GM21717 (cell line): ENCODE measurements around the gene ANXA3.
"Not testable (repeated sequence)": the region's sequence is repeated elsewhere in the genome, so short reads cannot be mapped to it uniquely, and the experiment has no call there.

Experiments
- ATAC-seq: cut with Tn5 transposase; IDR thresholded peaks from one replicate; pipeline ENCODE4 v1.9.1; 2021; ENCODE audit warnings: mild to moderate bottlenecking, moderate library complexity; ENCODE audit not compliant: unreplicated experiment

ANXA3 gene

DNA sequence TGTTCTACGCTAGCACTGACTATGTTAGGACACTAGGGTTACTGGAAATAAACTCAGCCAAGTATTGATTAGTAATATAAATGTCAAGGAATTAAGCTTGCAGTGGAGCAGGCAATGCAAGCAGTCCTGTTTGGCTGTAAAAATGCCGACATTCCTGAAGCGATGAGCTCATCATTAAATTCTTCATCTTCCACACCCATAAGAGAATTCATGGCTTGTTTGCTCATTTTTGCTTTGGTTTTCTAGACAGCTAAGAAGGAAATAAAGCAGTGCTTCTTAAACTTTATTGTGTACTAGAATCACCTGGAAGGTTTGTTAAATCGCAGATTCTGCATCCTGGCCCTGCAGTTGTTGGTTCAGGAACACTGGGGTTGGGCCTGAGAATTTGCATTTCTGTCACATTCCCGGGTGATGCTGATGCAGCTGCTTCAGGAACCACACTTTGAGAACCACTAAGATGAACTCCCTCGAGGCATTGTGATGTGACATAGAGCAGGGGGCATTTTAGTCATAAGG, 17.8 kb downstream of the ANXA3 start:
- ATAC-seq, result no peak

DNA sequence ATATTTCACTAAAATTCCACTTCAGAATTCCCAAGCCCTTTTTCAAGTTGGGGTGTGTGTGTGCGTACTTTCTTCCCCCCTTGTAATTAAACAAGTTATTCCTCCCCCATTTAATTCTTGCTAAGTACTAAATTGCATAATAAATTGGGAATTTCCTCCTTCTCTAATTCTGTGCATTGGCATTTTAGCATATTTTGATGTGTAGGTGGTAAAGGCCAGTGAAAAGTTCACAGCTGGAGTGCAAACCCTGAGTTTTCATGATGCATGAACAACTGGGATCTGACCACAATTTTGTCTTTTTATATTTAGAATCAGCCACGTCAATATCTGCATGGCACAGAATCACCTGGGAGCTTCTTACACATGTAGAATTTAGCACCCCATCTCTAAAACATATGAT, 18.5 kb downstream of the ANXA3 start:
- ATAC-seq, result no peak

DNA sequence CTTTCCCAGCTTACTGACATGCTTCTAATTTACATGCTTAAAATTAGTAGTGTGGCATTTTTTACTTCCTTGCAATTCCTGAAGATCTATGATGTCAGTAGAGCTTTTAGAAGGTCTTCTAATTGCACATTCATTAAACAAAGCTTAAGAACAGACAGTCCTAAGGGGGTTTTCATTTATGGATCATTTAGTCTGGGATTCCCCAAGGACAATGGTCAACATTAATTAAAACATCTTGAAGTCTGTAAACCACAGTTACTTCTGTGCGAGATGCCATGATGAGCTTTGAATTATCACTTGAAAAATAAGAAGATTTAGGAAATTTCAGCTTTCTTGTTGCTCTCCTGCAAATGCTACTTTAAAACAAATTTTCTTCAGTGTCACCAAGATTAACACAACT, 20.2 kb downstream of the ANXA3 start:
- ATAC-seq, result no peak

DNA sequence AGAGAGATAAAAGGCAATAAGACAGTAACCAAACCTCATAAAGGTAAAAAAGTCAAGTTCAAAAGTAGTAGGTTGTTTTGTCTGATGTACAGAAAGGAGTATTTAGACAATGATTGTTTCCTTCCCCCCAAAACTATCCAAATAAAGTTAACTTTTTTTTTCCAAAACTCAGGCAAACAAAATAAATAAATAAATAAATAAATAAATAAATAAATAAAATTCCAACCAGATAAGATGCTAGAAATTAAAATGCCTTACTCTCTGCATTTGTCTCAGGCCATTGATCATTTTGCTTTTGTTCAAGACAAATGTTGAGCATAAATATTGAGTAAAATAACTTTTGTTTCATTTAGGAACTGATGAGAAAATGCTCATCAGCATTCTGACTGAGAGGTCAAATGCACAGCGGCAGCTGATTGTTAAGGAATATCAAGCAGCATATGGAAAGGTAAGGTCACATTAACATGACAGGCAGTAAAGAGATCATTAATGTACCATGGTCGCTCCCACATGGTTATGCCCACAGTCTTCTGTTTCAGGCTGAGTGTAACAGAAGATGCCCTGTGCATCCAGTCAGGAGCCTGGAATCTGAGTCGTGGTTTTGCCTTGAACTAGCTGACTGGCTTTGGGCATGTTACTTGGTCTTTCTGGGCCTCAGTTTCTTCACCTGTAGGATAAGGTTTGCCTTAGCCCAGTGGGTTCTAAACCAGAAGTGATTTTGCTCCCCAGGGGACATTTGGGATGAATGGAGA, 27.3 kb downstream of the ANXA3 start:
- no peak for ATAC-seq

DNA sequence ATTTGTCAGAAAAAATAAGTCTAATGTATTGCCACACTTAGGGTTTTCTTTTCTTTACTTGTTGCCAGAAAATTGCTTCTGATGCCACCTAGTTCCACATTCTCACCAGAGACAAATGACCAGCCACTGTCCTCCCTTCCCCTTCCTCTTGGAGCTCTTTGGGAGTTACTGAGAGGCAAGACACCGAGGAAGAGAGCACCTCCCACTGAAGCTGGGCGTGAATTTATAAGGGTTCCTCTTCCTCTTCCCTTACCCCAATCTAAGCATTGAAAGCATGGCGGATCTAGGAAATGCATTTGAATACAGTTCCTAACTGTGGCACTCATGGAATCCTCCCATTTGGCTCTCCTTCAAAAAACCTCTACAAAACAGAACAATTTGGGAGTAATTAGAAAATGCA, 30.0 kb downstream of the ANXA3 start:
- no peak for ATAC-seq

DNA sequence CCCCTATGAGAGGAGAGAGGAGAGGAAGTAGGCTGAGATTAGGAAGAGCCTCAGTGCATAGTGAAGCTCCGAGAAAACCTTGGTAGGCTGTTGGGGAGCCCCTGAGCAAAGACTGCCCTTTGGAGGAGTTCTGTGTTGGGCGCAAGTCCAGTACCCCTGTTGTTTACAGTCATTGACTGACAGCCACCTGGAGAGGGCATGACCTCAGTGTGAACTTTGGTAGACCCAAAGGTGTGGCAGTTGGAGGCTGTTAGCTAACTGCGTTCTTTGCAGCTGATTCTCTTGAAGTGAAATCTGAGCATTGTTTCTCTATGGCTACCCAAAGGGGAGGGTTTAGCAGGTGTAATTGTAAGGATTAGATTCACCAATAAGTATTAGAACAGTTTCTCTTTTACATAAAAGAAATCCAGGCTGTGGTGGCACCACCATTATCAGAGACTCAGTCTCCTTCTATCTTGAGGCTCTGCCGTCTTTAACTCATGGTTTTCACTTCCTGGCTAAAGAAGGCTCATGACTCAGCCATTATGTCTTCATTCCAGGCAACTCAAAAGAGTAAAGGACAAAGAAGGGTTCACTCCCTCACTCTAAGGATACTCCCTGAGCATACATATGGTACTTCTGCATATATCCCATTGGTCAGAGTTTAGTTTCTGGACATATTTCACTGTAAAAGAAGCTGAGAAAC, 33.4 kb downstream of the ANXA3 start:
- ATAC-seq, result no peak

DNA sequence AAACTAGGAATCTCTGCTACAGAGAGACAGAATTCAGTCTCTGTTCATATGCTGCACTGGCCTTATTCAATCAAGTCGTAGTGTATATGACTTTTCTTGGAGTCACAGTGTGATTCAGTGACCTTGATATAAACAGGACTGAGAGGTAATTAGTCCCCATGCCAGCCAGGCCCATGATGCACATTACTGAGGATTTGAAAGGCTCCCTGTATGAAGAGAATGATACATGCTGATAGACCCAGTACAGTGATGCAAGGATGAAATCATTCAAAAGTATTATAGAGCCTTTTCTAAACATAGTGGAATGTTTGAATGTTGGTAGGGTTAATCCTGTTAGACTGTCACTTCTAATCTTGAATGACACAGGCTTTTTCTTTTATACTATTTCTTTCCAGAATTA, 34.1 kb downstream of the ANXA3 start:
- ATAC-seq, result no peak

DNA sequence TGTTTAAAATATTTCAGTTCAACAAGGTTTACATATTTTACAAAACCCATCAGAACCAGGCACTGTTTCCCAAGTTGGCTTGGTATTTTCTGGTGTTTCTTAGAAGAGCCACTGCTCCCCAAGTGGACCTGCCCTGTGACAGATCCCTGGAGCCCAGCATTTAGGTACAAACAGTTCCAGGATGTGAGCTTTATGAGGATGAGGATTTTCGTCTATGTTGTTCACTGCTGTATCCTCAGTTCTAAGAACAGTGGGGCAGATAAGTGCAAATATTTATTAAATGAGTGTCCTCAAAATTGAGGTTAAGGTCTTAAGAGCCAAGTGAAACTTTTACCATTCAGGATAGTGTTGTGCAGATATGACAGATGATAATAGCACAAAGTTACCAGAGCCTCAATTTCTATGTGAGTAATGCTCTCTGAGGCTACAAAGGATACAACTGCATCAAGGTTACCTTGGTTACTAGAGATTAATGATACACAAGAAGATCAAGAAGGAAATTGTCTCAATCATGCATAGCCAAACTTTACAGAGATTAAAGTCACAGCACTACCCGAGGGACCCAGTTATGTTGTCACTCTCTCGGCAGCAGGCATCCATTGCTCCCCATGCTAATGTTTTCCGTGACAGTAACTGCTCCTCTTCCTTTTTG, 37.5 kb downstream of the ANXA3 start:
- ATAC-seq, result no peak

DNA sequence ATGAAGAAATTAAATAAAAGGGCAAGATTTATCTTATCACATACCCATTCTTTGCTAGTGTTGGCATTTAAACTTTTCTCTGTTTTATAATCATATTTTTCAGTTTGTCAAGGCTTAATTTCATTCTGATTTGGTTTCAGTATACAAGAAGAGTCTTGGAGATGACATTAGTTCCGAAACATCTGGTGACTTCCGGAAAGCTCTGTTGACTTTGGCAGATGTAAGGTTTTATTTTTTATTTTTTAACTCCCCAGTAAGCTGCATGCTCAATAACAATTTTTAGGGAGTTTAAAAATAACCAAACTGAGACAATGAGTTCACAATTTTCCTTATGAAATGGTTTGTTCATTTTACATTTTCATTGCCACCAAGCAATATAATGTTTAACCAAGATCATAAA, 39.8 kb downstream of the ANXA3 start:
- ATAC-seq, result no peak

DNA sequence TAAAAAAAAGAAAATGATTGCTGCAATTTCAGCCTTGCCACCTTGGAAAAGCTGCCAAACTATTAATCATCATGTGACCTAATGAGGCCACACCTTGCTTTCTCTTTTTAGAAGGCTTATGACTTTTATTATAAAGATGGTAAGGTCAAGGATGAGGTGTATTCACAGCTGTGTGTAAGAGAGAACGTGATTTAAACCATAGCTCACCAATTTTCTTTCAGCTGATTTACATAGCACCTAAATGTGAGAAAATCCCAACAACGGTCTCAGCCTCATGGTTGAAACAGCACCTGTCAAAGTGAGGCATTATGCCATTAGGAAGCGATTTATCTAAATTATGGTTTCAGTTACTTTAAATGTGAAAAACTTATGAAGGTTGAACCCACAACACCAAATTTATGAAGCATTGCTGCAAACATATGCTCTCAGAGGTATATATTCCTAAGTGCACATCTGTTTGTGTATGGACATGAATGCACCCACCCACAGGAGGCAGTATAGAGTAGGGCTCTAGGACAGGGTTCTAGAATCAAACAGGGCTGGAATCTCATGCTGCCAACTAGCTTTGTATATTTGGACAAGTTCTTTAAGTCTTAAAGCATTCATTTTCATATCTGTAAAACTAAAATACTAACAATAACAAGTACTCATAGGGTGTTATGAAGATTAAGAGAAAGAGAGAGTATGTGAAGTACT, 40.7 kb downstream of the ANXA3 start:
- no peak for ATAC-seq

DNA sequence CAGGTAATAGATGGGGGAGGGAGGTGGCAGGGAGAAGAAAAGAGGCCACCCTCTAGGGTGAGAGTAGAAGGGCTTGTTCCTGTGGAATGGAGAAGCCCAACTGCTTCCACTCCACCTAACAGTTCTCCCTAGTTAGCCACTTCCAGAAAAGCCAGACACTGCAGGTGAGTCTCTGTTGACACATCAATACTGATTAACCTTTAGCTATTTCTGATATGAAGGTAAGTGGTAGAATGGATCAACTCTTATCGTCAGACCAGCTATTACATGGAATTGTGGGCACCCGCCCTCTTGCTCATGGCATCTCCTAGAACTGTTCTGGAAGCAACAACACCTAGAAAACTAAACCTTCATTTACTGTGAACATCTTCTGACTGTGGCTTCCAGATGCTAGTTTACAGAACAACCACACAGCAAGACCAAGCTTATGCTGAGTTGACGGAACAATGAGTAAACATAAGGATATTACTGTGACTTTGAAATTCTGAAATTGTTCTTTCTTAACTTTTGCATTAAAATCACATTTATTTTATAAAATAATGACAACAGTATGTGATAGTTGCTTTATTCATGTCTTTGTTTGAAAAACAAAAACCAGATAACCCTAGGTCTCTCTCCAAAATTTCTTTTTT, 44.7 kb downstream of the ANXA3 start:
- ATAC-seq, result no peak

DNA sequence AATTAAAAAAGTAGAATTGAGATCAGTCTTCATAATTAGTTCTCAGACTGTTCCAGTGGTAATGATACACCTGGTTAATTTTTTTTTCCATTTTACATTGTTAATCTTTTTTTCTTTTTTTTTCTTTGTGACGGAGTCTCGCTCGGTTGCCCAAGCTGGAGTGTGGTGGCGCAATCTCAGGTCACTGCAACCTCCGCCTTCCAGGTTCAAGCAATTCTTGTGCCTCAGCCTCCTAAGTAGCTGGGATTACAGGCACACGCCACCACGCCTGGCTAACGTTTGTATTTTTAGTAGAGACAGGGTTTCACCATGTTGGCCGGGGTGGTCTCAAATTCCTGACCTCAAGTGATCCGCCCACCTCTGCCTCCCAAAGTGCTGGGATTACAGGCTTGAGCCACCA, 46.9 kb downstream of the ANXA3 start:
- ATAC-seq, result not testable (repeated sequence)

DNA sequence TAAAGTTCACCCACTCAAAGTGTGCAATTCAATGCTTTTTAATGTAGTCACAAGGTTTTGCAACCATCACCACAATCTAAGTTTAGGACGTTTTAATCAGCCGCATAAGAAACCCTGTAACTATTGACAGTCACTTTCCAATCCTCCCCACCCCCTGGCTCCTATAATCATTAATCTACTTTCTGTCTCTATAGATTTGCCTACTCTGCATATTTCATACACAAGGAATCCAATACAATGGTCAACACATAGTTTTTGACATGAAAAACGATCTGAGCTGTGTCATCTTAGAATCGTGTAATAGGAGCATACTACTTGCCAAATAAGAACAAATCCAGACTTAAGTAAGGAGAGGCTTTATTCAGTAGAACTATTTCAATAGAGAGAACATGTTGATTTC, 47.6 kb downstream of the ANXA3 start:
- no peak for ATAC-seq

DNA sequence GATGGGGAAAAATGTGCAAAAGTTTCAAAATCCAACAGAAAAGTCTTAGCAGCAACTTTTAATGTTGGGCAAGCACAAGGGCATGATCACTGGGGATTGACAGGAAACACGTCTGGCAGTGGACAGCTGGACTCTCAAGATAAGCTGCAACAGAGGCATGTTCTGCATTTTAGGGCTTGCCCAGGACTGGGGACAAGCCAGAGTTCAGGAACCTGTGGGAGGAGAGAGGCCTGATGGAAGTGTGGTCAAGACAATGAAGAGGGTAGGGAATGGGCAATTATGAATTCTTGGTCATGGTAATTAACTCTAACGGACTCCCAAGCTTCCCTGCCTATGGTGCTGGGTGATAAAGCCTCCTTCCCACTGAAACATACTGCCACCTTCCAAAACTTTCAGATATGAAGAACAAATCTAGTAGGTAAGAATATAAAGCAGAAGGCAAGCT, 48.4 kb downstream of the ANXA3 start:
- ATAC-seq, result no peak

DNA sequence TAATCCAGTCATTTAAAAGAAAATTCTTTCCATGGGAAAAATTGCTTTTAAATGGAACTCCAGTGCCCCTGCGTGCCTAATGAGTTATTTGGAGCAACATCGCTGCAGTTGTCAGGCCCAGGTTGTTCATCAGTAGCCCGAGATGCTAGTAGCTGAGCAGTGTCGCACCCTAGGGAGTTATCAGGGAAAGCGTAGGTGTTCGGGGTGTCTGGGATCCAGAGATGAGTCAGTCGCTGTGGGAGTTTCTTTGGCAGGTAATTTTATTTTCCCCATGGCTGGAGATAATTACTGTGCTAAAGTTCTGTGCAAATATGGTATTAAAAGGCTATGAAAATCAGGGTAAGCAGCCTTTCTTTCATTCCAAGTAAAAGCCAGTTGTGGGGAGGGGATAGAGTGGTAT, 49.4 kb downstream of the ANXA3 start:
- ATAC-seq, result no peak

DNA sequence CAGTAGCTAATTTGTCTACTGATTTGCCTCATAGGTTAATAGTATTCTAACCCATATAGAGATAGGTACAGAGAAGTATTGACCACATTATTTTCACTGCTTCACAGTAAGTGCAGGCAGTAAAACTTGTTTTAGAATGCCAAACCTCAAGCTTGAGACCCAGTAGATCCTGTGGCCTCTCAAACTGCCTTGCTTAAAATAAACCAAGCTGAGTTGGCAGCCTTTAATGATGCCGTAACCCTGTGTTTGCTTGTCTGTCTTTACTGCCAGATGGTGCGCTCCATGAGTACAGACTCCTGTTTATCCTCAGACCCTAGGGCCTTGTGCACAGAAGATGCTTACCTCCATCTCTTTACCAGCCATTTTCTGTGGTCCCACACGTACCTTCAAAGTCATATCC, 50.8 kb downstream of the ANXA3 start:
- ATAC-seq, result no peak

DNA sequence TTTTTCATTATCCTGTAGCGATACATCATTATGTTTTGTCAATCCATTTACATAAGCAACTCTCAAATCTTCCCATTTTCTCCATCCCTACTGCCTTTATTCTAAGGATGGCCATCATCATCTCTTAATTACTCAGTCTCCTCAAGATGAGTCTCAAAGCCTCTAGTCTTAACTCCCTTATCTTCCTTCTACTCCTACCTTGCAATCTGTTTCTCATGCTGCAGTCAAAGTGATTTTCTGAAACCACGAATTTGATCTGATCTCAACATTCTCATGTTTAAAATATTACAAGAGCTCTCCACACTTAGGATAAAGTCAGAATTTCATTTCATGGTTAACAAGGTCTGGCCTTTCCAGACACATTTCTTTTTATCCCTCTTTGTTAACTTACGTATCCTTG, 51.8 kb downstream of the ANXA3 start:
- no peak for ATAC-seq

DNA sequence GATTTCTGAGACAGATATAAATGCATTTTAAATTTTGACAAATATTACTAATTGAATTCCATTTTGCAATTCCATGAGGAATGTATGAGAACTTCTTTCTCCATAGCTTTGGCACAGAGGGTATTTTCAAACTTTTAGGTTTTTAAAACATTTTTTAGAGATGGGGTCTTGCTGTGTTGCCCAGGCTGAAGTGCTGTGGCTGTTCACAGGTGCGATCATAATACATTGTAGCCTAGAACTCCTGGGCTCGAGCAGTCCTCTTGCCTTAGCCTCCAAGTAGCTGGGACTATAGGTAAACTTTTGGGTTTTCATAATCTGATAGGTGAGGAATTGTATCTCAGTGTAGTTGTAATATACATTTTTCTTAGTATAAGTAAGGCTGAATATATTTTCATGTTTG, 53.4 kb downstream of the ANXA3 start:
- ATAC-seq, result no peak

DNA sequence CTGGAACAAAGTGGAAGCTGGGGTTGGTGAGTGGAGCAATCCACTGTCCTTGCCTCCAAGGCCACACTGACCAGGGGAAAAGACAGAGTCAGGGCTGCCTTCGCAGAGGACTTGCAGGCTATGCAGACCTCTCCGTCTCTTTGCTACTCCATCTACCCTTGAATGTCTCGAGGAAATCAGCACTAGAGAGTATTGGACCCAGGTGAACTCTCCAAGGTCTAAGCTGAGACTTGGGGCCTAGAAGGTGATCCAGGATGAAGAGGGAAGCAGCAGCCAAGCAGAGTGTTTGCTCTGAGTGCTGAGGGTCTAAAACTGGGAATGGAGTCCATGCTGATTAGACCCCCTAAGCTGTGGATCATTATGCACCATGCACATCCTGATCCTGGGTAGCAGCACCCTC, 54.5 kb downstream of the ANXA3 start:
- ATAC-seq, result no peak

DNA sequence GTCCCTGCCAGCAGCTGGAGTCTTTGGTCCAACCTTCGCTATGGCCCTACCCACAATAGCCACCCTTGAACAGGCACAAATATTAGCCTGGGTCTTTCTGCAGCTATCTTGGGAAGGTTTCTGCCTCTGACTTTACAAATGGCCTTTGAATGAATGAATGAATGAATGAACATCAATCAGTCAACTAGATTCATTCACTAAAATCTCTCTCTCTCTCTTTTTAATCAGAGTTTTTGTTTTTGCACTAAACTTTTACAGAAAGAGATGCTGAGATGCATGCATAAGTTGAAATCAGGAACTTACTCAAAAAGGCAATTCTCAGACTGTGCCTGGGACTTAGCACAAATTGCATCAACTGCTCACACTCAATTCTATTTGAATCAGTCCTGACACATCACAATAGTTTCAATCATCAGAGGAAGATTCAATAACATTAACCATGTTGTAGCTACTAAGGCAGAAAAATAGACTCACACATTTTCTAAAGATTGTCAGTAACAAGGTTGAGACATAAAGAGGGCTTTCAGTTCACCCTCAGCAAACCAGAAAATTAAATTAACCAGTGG, 55.0 kb downstream of the ANXA3 start:
- ATAC-seq, result no peak

DNA sequence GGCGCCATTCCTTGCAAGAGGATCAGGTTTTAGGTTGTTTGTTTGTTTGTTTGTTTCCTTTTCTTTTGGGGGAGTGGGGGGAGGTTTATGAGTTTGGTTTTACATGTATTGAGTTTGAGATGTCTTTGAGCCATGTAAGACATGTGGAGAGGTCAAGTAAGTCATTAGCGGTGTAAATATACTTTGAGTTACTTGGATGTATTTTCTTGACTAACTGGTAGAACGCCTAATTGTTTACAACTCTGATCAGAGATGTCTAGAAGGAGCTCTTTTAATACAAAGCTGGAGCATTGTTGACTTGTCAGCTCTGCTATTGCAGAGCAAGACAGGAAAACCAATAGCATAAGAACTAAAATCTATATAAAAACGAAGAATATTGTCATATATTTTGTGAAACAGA, 57.1 kb downstream of the ANXA3 start:
- no peak for ATAC-seq
